K562 (cell line): ENCODE data around the gene PPP3CA. TPM values are rescaled to one million over a fixed set of nuclear protein-coding genes. Genes with fewer than 3 reads are reported as not detected.

ENCODE experiments used
- ATAC-seq: fragments of 200-7000 bp; cut with Tn5 transposase; 3 replicates; pipeline ENCODE4 v1.9.1; 2020; ENCODE audit warnings: moderate library complexity
- BruUV-seq: library from RNA; stranded (reverse); fragments of 400-500 nt; replicated peaks from 2 replicates; lab custom pipeline; 2021; lab: Mats Ljungman, UMichigan
- CTCF ChIA-PET: fragments of 300-600 bp; formaldehyde crosslinking; extraction: SDS; loops from one replicate; lab custom pipeline; 2021; ENCODE audit warnings: low intra/inter-chr PET ratio; lab: Yijun Ruan, JAX
- POLR2A ChIA-PET: fragments of 300-600, 350-650 bp; sonication (Branson Sonifier 250); formaldehyde crosslinking; extraction: SDS; loops from one replicate; lab custom pipeline; 2021; ENCODE audit warnings: antibody characterized with exemption, inconsistent platforms; lab: Yijun Ruan, JAX
- DNase-seq, 4 experiments: peaks; one replicate each; pipeline versions ENCODE4 v3.0.0 to v3.0.0-alpha.2; 2011 to 2018; ENCODE audit warnings: low spot score in 3 of 4, mixed read lengths in 3 of 4; ENCODE audit errors: extremely low read depth in 1 of 4
- FAIRE-seq: peaks from 2 replicates; lab custom pipeline; 2011; peaks lifted over from hg19 to GRCh38; lab: Jason Lieb, UNC
- H2AFZ ChIP-seq: 2 replicates; pipeline ENCODE4 v1.6.0; 2011; ENCODE audit warnings: low read depth, low read length, control low read depth, inconsistent platforms
- H3K27ac ChIP-seq: fragments of 200-600 bp; 3 replicates; pipeline ENCODE4 v1.8.0; 2011; ENCODE audit warnings: low read depth, mild to moderate bottlenecking, control low read depth, inconsistent platforms, low read length, moderate library complexity, mixed read lengths; ENCODE audit errors: extremely low read depth
- H3K27me3 ChIP-seq, 2 experiments: fragments of 300-600 bp in 1 of 2; 2 replicates in 1 of 2; 3 replicates in 1 of 2; pipeline versions ENCODE4 v1.6.0 to v1.8.0; 2011; ENCODE audit warnings: inconsistent platforms in 2 of 2, low read length in 2 of 2, mild to moderate bottlenecking in 1 of 2, mixed read lengths in 1 of 2, moderate library complexity in 1 of 2; ENCODE audit not compliant: control insufficient read depth in 2 of 2, insufficient read depth in 2 of 2
- H3K36me3 ChIP-seq: fragments of 300-600 bp; 3 replicates; pipeline ENCODE4 v1.8.0; 2011; ENCODE audit warnings: mild to moderate bottlenecking, low read length, inconsistent platforms; ENCODE audit not compliant: control insufficient read depth, insufficient read depth
- H3K4me1 ChIP-seq, 2 experiments: fragments of 200-600 bp in 1 of 2; replicated peaks in 1 of 2; 2 replicates in 1 of 2; 3 replicates in 1 of 2; pipeline versions ENCODE4 v1.5.1 to v1.8.0; 2011; ENCODE audit warnings: inconsistent platforms in 2 of 2, low read length in 2 of 2, mild to moderate bottlenecking in 1 of 2, mixed read lengths in 1 of 2, moderate library complexity in 1 of 2; ENCODE audit not compliant: control insufficient read depth in 2 of 2, insufficient read depth in 2 of 2
- H3K4me2 ChIP-seq: 2 replicates; pipeline ENCODE4 v1.6.1; 2011; ENCODE audit warnings: low read length, control low read depth, inconsistent platforms, mixed read lengths; ENCODE audit not compliant: insufficient read depth
- H3K4me3 ChIP-seq: fragments of 200-600 bp; sonication (generic), shearing (Covaris generic); 2 replicates; pipeline ENCODE4 v1.5.1; 2016; ENCODE audit warnings: control low read depth, inconsistent platforms
- H3K79me2 ChIP-seq: fragments of 200-600 bp; 3 replicates; pipeline ENCODE4 v1.8.0; 2011; ENCODE audit warnings: low read length, inconsistent platforms; ENCODE audit not compliant: control insufficient read depth, insufficient read depth
- H3K9ac ChIP-seq, 2 experiments: 2 replicates each; pipeline versions ENCODE4 v1.6.0 to v1.6.1; 2011; ENCODE audit warnings: low read depth in 2 of 2, low read length in 2 of 2, control low read depth in 1 of 2, inconsistent platforms in 1 of 2, mild to moderate bottlenecking in 1 of 2, mixed read lengths in 1 of 2; ENCODE audit not compliant: insufficient read depth in 1 of 2
- H3K9me1 ChIP-seq: one replicate; pipeline ENCODE4 v1.6.0; 2011; ENCODE audit warnings: inconsistent platforms, mild to moderate bottlenecking, low read length, moderate library complexity; ENCODE audit not compliant: control insufficient read depth, insufficient read depth
- H3K9me3 ChIP-seq: replicated peaks from 2 replicates; pipeline ENCODE4 v1.5.1; 2011; ENCODE audit warnings: low read depth, low read length, inconsistent platforms; ENCODE audit not compliant: control insufficient read depth, insufficient read depth
- H4K20me1 ChIP-seq: replicated peaks from 2 replicates; pipeline ENCODE4 v1.6.1; 2011; ENCODE audit warnings: low read length, inconsistent platforms, mixed read lengths; ENCODE audit not compliant: control insufficient read depth, insufficient read depth
- MXI1 ChIP-seq: IDR thresholded peaks from 2 replicates; pipeline ENCODE4 v1.6.1; 2011; ENCODE audit warnings: low read depth, mild to moderate bottlenecking, improper control_type of control experiment, low read length
- YBX1 ChIP-seq: fragments of 450-650 bp; IDR thresholded peaks from 2 replicates; pipeline ENCODE4 v1.7.1; 2016; ENCODE audit warnings: mild to moderate bottlenecking
- ZBTB1 ChIP-seq: sonication (generic); formaldehyde crosslinking; IDR thresholded peaks from 2 replicates; pipeline ENCODE4 v1.8.1; 2023; ENCODE audit warnings: missing genetic modification reagents, low read depth, mild to moderate bottlenecking, borderline replicate concordance
- ZNF212 ChIP-seq: fragments of 450-650 bp; formaldehyde crosslinking; IDR thresholded peaks from 2 replicates; pipeline ENCODE4 v1.4.0; 2020; ENCODE audit warnings: mild to moderate bottlenecking
- ZNF347 ChIP-seq: fragments of 450-650 bp; formaldehyde crosslinking; IDR thresholded peaks from 2 replicates; pipeline ENCODE4 v1.4.0; 2020; ENCODE audit warnings: low read depth, mild to moderate bottlenecking, moderate library complexity
- ZNF764 ChIP-seq: fragments of 250-450 bp; sonication (Bioruptor Pico); IDR thresholded peaks from 2 replicates; pipeline ENCODE4 v1.4.0; 2020; ENCODE audit warnings: low read depth, mild to moderate bottlenecking, moderate library complexity
- WGBS: fragments of 100-300 bp; shearing (Covaris generic); methylation state at CpG from one replicate; pipeline ENCODE4 v1.1.6; 2016; ENCODE audit warnings: low coverage, mixed read lengths; ENCODE audit not compliant: insufficient coverage; ENCODE audit errors: missing lambda C conversion rate; 5-methylcytosine and 5-hydroxymethylcytosine counted together
- in situ Hi-C: fragments of 300-500 bp; cut with MboI; formaldehyde crosslinking; loops from 4 replicates; pipeline ENCODE4 v1.15.0; 2018; ENCODE audit warnings: inconsistent platforms, mixed read lengths
- intact Hi-C: fragments of 100-400 bp; cut with micrococcal nuclease; formaldehyde crosslinking; loops from 2 replicates; pipeline ENCODE4 v1.14.2; 2022
- polyA plus RNA-seq, 8 experiments: library from polyadenylated mRNA; depleted of rRNA in 4 of 8; stranded (reverse) in 5 of 8; unstranded in 3 of 8; fragments of >200 nt; fragmentation: Nextera tagmentation in 2 of 8; fragmentation: Illumina TruSeq in 1 of 8; extraction: Ambion mirVana in 2 of 8; extraction: Trizol in 1 of 8; gene quantifications; 2 replicates each; pipeline versions ENCODE4 v1.2.1 to v1.2.3, GENCODE V29; 2011 to 2014; ENCODE audit warnings: inconsistent platforms in 1 of 8, missing spikeins in 1 of 8
- total RNA-seq, 7 experiments: library from RNA; depleted of rRNA in 6 of 7; stranded (reverse); fragments of >200 nt in 6 of 7; fragmentation: Illumina TruSeq in 2 of 7; extraction: Trizol in 2 of 7; gene quantifications; 2 replicates each; pipeline versions ENCODE4 v1.2.1 to v1.2.3, GENCODE V29; 2011 to 2021; ENCODE audit warnings: low replicate concordance in 1 of 7
- TF ChIP-seq, protein P1 (sequence below): fragments of 250-450 bp; sonication (Bioruptor Pico); IDR thresholded peaks from 2 replicates; pipeline ENCODE4 v1.8.0; 2022; ENCODE audit warnings: moderate library complexity, mild to moderate bottlenecking, inconsistent platforms

PPP3CA gene
- total and polyA plus RNA-seq, 9 of the 15 experiments (the other 6 are each of a cell fraction or from before 2014, with no cell fraction given), result 0.94 to 3.2 (median 1.6) TPM

DNA sequence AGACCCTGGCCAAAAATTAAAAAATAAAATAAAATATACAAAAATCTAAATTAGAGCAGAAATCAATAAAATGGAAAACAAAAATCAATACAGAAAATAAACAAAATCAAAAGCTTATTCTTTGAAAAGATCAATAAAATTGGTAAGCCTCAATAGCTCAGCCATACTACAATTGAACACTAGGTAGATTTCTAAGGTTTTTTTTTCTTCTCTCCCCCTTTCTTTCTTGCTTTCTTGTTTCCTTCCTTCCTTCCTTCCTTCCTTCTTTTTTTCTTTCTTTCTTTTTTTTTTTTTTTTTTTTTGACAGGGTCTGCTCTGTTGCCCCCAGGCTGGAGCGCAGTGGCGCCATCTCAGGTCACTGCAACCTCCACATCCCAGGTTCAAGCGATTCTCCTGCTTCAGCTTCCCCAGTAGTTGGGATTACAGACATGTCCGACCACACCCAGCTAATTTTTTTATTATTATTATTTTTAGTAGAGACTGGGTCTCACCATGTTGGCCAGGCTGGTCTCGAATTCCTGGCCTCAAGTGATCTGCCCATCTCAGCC lies 23.4 kb upstream of the PPP3CA start (continued):
- TF ChIP-seq, protein P1, sequence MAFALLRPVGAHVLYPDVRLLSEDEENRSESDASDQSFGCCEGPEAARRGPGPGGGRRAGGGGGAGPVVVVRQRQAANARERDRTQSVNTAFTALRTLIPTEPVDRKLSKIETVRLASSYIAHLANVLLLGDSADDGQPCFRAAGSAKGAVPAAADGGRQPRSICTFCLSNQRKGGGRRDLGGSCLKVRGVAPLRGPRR (CRISPR knock-in tag), result no peak
- no peak for TF ChIP-seq ZNF764 (CRISPR knock-in tag)
- TF ChIP-seq ZNF347 (CRISPR knock-in tag), result no peak
- TF ChIP-seq YBX1, result no peak
- TF ChIP-seq, all 486 proteins: peak for 0

DNA sequence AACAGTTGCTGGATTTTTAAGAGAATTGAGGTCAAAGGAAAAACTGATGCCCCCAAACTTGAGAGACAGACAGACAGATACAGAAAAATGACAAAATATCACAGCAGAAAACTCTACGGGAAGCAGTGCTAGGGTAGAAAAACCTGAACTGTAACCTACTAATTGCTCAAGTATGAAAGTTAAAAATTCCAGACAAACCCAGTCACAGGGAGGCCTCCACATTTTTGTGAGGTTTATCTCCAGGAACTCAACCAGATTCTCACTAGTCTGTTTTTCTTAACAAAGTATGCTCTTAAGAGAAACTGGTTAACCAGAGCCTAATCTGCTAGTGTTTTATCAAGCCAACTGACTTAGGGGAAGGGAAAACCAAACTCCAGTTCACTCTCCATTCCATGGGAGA lies 19.9 kb upstream of the PPP3CA start:
- Histone ChIP-seq H3K27me3 (no peaks in the 10 kb centered on the region), H3K36me3 (no peaks in the 10 kb centered on the region), H2AFZ (no peak overlapping the region), H4K20me1 (no peaks in the 10 kb centered on the region), H3K4me1 (no peaks in the 10 kb centered on the region), H3K27ac (no peak overlapping the region), H3K4me3 (no peak overlapping the region), H3K79me2 (no peaks in the 10 kb centered on the region), H3K9me3 (no peaks in the 10 kb centered on the region), H3K4me2 (no peak overlapping the region), H3K9ac (no peak overlapping the region)
- in situ Hi-C loops, result no loop called here
- ATAC-seq, result no peak
- CTCF ChIA-PET, result no interaction called here
- POLR2A ChIA-PET, result no interaction called here
- WGBS, result 0% methylated on average over 1 of the region's 1 CpG
- DNase-seq, result no peak
- BruUV-seq, result no TSS peak
- intact Hi-C loops, result no loop called here
- no peak for FAIRE-seq
- TF ChIP-seq ZBTB1 (CRISPR knock-in tag), result no peak
- TF ChIP-seq MXI1, result no peak
- TF ChIP-seq ZNF212 (CRISPR knock-in tag), result no peak
- TF ChIP-seq, all 486 proteins: peak for 0
- H3K9me1 ChIP-seq, result no peaks in the 10 kb centered on the region
